ENCODE measurements around the gene MBL2. TPM values are rescaled to one million over a fixed set of nuclear protein-coding genes. Genes with fewer than 3 reads are reported as not detected.

Gene MBL2
- total and polyA plus RNA-seq, 2 experiments from 2014 or later, result not detected

GRCh38 chr10:52720018-52720417, 52.6 kb downstream of the MBL2 start:
- Histone ChIP-seq H3K27me3 (peaks cover 26% of the 10 kb centered on the region), H3K9me3 (ENCODE audit: low read depth) (no peaks in the 10 kb centered on the region), H3K4me3 (no peak overlapping the region), H3K27ac (no peak overlapping the region), H3K4me1 (ENCODE audit: low read depth) (no peaks in the 10 kb centered on the region), H3K36me3 (no peaks in the 10 kb centered on the region)
- TF ChIP-seq CTCF (IDR thresholded peaks at IDR 0.05; ENCODE audit: low read depth, low read length), result no peak
- DNase-seq (ENCODE audit: low read depth in 1 of 2, low spot score in 1 of 2), result no peak
